ENCODE results near the gene WNT7B.
"Not testable (repeated sequence)": the region's sequence is repeated elsewhere in the genome, so short reads cannot be mapped to it uniquely, and the experiment has no call there.

WNT7B gene

GRCh38 chr22:46007003-46007847, 30.3 kb upstream of the WNT7B start:
- no peak overlapping the region for H2AFZ ChIP-seq (ENCODE audit: low read depth)
- no peaks in the 10 kb centered on the region for H3K4me1 ChIP-seq (ENCODE audit: low read depth, poor library complexity, severe bottlenecking)
- H3K79me2 ChIP-seq (ENCODE audit: insufficient read depth, low read depth) = no peaks in the 10 kb centered on the region
- no peak overlapping the region for H3K4me3 ChIP-seq (IDR thresholded peaks at IDR 0.05; ENCODE audit: insufficient read depth, low read depth, low read length)
- H3K27me3 ChIP-seq (ENCODE audit: insufficient read depth, low read depth) = peaks cover 2% of the 10 kb centered on the region; the same call in 1 of the 2 replicates
- no peaks in the 10 kb centered on the region for H4K20me1 ChIP-seq (ENCODE audit: insufficient read depth)
- H3K27ac ChIP-seq = no peak overlapping the region
- H3K36me3 ChIP-seq (ENCODE audit: insufficient read depth) = no peaks in the 10 kb centered on the region
- H3K9ac ChIP-seq = no peak overlapping the region
- TF ChIP-seq, protein P1, sequence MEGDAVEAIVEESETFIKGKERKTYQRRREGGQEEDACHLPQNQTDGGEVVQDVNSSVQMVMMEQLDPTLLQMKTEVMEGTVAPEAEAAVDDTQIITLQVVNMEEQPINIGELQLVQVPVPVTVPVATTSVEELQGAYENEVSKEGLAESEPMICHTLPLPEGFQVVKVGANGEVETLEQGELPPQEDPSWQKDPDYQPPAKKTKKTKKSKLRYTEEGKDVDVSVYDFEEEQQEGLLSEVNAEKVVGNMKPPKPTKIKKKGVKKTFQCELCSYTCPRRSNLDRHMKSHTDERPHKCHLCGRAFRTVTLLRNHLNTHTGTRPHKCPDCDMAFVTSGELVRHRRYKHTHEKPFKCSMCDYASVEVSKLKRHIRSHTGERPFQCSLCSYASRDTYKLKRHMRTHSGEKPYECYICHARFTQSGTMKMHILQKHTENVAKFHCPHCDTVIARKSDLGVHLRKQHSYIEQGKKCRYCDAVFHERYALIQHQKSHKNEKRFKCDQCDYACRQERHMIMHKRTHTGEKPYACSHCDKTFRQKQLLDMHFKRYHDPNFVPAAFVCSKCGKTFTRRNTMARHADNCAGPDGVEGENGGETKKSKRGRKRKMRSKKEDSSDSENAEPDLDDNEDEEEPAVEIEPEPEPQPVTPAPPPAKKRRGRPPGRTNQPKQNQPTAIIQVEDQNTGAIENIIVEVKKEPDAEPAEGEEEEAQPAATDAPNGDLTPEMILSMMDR (conservative IDR thresholded peaks at IDR 0.05; ENCODE audit: low read depth, low read length) = no peak
- H3K4me2 ChIP-seq = no peak overlapping the region

DNA sequence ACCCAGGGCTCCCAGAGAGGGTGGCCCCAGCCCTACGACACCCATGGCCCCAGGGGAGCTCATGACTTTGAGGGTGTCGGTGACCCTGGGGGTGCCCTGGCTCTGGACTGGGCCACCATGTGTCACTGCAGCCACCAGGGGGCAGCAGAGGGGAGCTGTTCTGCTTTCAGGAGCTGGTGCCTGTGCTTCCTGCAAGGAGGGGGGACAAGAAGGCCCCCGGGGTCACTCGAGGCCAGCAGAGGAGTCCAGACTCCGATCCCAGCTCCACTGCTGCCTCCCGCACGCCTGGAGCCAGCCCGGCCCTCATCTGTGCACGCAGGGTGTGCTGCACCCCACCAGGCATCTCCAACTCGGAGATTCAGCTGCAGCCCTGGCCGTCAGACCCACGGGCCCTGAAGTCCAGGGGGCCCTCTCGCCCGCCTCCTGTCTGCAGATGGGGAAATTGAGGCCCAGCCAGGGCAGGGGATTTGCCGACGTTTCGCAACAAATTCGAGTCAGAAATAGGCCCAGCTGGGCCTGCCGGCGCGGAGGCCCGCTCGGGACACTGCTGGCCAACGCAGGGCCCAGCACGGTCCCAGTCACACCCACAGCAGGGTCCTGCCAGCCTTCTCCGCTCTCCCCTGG, 29.5 kb upstream of the WNT7B start:
- H3K4me1 ChIP-seq (ENCODE audit: low read depth, poor library complexity, severe bottlenecking) = no peaks in the 10 kb centered on the region
- H4K20me1 ChIP-seq (ENCODE audit: insufficient read depth) = no peaks in the 10 kb centered on the region
- TF ChIP-seq, protein P1 (conservative IDR thresholded peaks at IDR 0.05; ENCODE audit: low read depth, low read length) = peak; percentile 90
- H2AFZ ChIP-seq (ENCODE audit: low read depth) = peak overlapping the region; percentile 36; the same call in 1 of the 2 replicates
- no peaks in the 10 kb centered on the region for H3K79me2 ChIP-seq (ENCODE audit: insufficient read depth, low read depth)
- no peaks in the 10 kb centered on the region for H3K36me3 ChIP-seq (ENCODE audit: insufficient read depth)
- peaks cover 6% of the 10 kb centered on the region; the same call in 1 of the 2 replicates for H3K27me3 ChIP-seq (ENCODE audit: insufficient read depth, low read depth)
- H3K4me3 ChIP-seq (IDR thresholded peaks at IDR 0.05; ENCODE audit: insufficient read depth, low read depth, low read length) = no peak overlapping the region
- H3K27ac ChIP-seq = no peak overlapping the region
- H3K9ac ChIP-seq = no peak overlapping the region
- peak overlapping the region; percentile 10; the same call in 1 of the 2 replicates for H3K4me2 ChIP-seq

GRCh38 chr22:46005116-46005705, 28.2 kb upstream of the WNT7B start:
- H3K9ac ChIP-seq; H3K4me3 ChIP-seq (IDR thresholded peaks at IDR 0.05; ENCODE audit: insufficient read depth, low read depth, low read length); H3K4me2 ChIP-seq; H3K36me3 ChIP-seq (ENCODE audit: insufficient read depth); H3K27ac ChIP-seq; H4K20me1 ChIP-seq (ENCODE audit: insufficient read depth); H2AFZ ChIP-seq (ENCODE audit: low read depth); H3K79me2 ChIP-seq (ENCODE audit: insufficient read depth, low read depth); H3K4me1 ChIP-seq (ENCODE audit: low read depth, poor library complexity, severe bottlenecking): not testable (repeated sequence)
- peaks cover 14% of the 10 kb centered on the region; the same call in 1 of the 2 replicates for H3K27me3 ChIP-seq (ENCODE audit: insufficient read depth, low read depth)

- H3K4me3 ChIP-seq (IDR thresholded peaks at IDR 0.05; ENCODE audit: insufficient read depth, low read depth, low read length) = no peak overlapping the region
- peaks cover 20% of the 10 kb centered on the region; the same call in 1 of the 2 replicates for H3K27me3 ChIP-seq (ENCODE audit: insufficient read depth, low read depth)
- no peak overlapping the region for H2AFZ ChIP-seq (ENCODE audit: low read depth)
- TF ChIP-seq, protein P1 (conservative IDR thresholded peaks at IDR 0.05; ENCODE audit: low read depth, low read length) = no peak
- no peaks in the 10 kb centered on the region for H3K79me2 ChIP-seq (ENCODE audit: insufficient read depth, low read depth)
- no peak overlapping the region for H3K27ac ChIP-seq
- no peaks in the 10 kb centered on the region for H3K4me1 ChIP-seq (ENCODE audit: low read depth, poor library complexity, severe bottlenecking)
- no peaks in the 10 kb centered on the region for H4K20me1 ChIP-seq (ENCODE audit: insufficient read depth)
- H3K9ac ChIP-seq = no peak overlapping the region
- H3K4me2 ChIP-seq = no peak overlapping the region
- no peaks in the 10 kb centered on the region for H3K36me3 ChIP-seq (ENCODE audit: insufficient read depth)
Observed at GRCh38 chr22:46004105-46004866, 27.3 kb upstream of the WNT7B start.
